Tibial nerve (tissue), 3 donors: ENCODE results near the gene FOXK2.

ENCODE experiments used
- POLR2A ChIP-seq, 2 donors: fragments of 450-650 bp; IDR thresholded peaks; one replicate each; pipeline ENCODE4 v1.6.1; 2017; ENCODE audit warnings: antibody characterized with exemption in 2 of 2, mild to moderate bottlenecking in 2 of 2, moderate library complexity in 2 of 2
- TF ChIP-seq, protein P1 (sequence below), 5 experiments: fragments of 200-600 bp in 3 of 5; fragments of 450-650 bp in 2 of 5; sonication (generic) in 3 of 5; IDR thresholded peaks; one replicate each; pipeline ENCODE4 v1.5.1; 2016 to 2019; ENCODE audit warnings: antibody characterized with exemption in 5 of 5, mild to moderate bottlenecking in 3 of 5, moderate library complexity in 2 of 5

DNA sequence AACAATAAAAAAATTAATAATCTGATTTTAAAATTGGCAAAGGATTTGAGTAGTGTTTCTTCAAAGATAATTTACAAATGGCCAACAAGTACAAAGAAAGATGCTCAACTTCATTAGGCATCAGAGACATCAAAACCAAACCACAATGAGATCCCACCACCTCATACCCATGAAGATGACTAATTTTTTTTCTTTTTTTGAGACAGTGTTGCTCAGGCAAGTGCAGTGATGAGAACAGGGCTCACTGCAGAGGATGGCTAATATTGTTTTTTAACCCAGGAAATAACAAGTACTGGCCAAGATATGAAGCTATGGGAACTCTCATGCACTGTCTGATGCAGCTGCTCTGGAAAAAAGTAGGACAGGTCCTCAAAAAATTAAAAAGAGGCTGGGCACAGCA is 113.8 kb downstream of the FOXK2 start:
- TF ChIP-seq, protein P1, sequence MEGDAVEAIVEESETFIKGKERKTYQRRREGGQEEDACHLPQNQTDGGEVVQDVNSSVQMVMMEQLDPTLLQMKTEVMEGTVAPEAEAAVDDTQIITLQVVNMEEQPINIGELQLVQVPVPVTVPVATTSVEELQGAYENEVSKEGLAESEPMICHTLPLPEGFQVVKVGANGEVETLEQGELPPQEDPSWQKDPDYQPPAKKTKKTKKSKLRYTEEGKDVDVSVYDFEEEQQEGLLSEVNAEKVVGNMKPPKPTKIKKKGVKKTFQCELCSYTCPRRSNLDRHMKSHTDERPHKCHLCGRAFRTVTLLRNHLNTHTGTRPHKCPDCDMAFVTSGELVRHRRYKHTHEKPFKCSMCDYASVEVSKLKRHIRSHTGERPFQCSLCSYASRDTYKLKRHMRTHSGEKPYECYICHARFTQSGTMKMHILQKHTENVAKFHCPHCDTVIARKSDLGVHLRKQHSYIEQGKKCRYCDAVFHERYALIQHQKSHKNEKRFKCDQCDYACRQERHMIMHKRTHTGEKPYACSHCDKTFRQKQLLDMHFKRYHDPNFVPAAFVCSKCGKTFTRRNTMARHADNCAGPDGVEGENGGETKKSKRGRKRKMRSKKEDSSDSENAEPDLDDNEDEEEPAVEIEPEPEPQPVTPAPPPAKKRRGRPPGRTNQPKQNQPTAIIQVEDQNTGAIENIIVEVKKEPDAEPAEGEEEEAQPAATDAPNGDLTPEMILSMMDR (IDR thresholded peaks at IDR 0.05), result no peak
- no peak for TF ChIP-seq POLR2A (IDR thresholded peaks at IDR 0.05)
